Ishikawa (cell line): ENCODE data around the gene GOLGA1.

Experiments
- CEBPB ChIP-seq: IDR thresholded peaks from 2 replicates; pipeline ENCODE4 v1.6.1; 2012
- CREB1 ChIP-seq: IDR thresholded peaks from 2 replicates; pipeline ENCODE4 v1.6.1; 2012; ENCODE audit warnings: low read depth
- EGR1 ChIP-seq: IDR thresholded peaks from 2 replicates; pipeline ENCODE4 v1.6.1; 2012
- EP300 ChIP-seq: IDR thresholded peaks from 2 replicates; pipeline ENCODE4 v1.6.1; 2012; ENCODE audit warnings: borderline replicate concordance
- FOXM1 ChIP-seq: IDR thresholded peaks from 2 replicates; pipeline ENCODE4 v1.6.1; 2012; ENCODE audit warnings: low read depth, borderline replicate concordance
- MAX ChIP-seq: IDR thresholded peaks from 2 replicates; pipeline ENCODE4 v1.6.1; 2012
- NFIC ChIP-seq: IDR thresholded peaks from 2 replicates; pipeline ENCODE4 v1.6.1; 2012
- RAD21 ChIP-seq: IDR thresholded peaks from 2 replicates; pipeline ENCODE4 v1.6.1; 2012; ENCODE audit warnings: low read depth
- REST ChIP-seq: IDR thresholded peaks from 2 replicates; pipeline ENCODE4 v1.6.1; 2012; ENCODE audit warnings: low read depth, mild to moderate bottlenecking
- TAF1 ChIP-seq: IDR thresholded peaks from 2 replicates; pipeline ENCODE4 v1.6.1; 2012; ENCODE audit warnings: low read depth, mild to moderate bottlenecking
- TCF12 ChIP-seq: IDR thresholded peaks from 2 replicates; pipeline ENCODE4 v1.6.1; 2012; ENCODE audit warnings: low read depth
- TEAD4 ChIP-seq: IDR thresholded peaks from 2 replicates; pipeline ENCODE4 v1.6.1; 2012
- USF1 ChIP-seq: IDR thresholded peaks from 2 replicates; pipeline ENCODE4 v1.6.1; 2012
- YY1 ChIP-seq: IDR thresholded peaks from 2 replicates; pipeline ENCODE4 v1.6.1; 2012; ENCODE audit warnings: low read depth
- ZBTB7A ChIP-seq: IDR thresholded peaks from 2 replicates; pipeline ENCODE4 v1.6.1; 2012; ENCODE audit warnings: low read depth

GOLGA1 gene

GRCh38 chr9:124897570-124898460 lies 43.1 kb downstream of the GOLGA1 start:
- TF ChIP-seq FOXM1 (no peak), REST (no peak), MAX (no peak), RAD21 (no peak), TEAD4 (no peak), ZBTB7A (no peak), NFIC (no peak), EGR1 (no peak), TCF12 (no peak), USF1 (no peak), CREB1 (no peak), CEBPB (no peak), YY1 (no peak), EP300 (no peak), TAF1 (no peak)

- TF ChIP-seq EGR1 = no peak
- peak; percentile 37; the same call in 1 of the 2 replicates for TF ChIP-seq RAD21
These were observed 46.1 kb downstream of the GOLGA1 start for GRCh38 chr9:124894741-124895170.

- no peak for TF ChIP-seq TCF12
- TF ChIP-seq CREB1 = no peak
- TF ChIP-seq EGR1 = no peak
- TF ChIP-seq REST = no peak
- TF ChIP-seq YY1 = no peak
- TF ChIP-seq MAX = no peak
- TF ChIP-seq RAD21 = no peak
- TF ChIP-seq USF1 = no peak
- TF ChIP-seq CEBPB = no peak
- TF ChIP-seq EP300 = no peak
- TF ChIP-seq TAF1 = no peak
These were observed 46.7 kb downstream of the GOLGA1 start for GRCh38 chr9:124894035-124894740.

- TF ChIP-seq TEAD4 (no peak), ZBTB7A (no peak), FOXM1 (no peak), USF1 (no peak), TAF1 (no peak), TCF12 (no peak)
These were observed 50.7 kb downstream of the GOLGA1 start for GRCh38 chr9:124890179-124890578.

- TF ChIP-seq REST = no peak
- TF ChIP-seq CREB1 = no peak
- TF ChIP-seq EP300 = no peak
- TF ChIP-seq ZBTB7A = no peak
- TF ChIP-seq NFIC = no peak
- no peak for TF ChIP-seq FOXM1
These were observed 51.9 kb downstream of the GOLGA1 start for GRCh38 chr9:124889006-124889405.
